Thyroid gland (tissue), 4 donors: ENCODE data around the gene CHMP1A. TPM values are rescaled to one million over a fixed set of nuclear protein-coding genes. Genes with fewer than 3 reads are reported as not detected.

Source experiments
- DNase-seq, 2 donors: peaks; one replicate each; pipeline ENCODE4 v3.0.0-alpha.2; 2019
- H3K27ac ChIP-seq, 3 donors: fragments of 200-600 bp; sonication (generic); 1 replicate in 2 of 3; 2 replicates in 1 of 3; pipeline ENCODE4 v1.5.1; 2016 to 2019; ENCODE audit warnings: mild to moderate bottlenecking in 1 of 3, moderate library complexity in 1 of 3
- H3K27me3 ChIP-seq: fragments of 200-600 bp; sonication (generic); one replicate; pipeline ENCODE4 v1.5.1; 2019
- H3K36me3 ChIP-seq, 2 donors: fragments of 200-600 bp; sonication (generic); one replicate each; pipeline ENCODE4 v1.5.1; 2016 to 2019
- H3K4me1 ChIP-seq, 2 donors: fragments of 200-600 bp; sonication (generic); one replicate each; pipeline ENCODE4 v1.5.1; 2017 to 2019
- H3K4me3 ChIP-seq, 3 donors: fragments of 200-600 bp; sonication (generic); replicated peaks in 1 of 3; 1 replicate in 2 of 3; 2 replicates in 1 of 3; pipeline ENCODE4 v1.5.1; 2016; ENCODE audit warnings: mild to moderate bottlenecking in 1 of 3
- H3K9me3 ChIP-seq: fragments of 200-600 bp; sonication (generic); one replicate; pipeline ENCODE4 v1.5.1; 2017
- POLR2A ChIP-seq, 2 donors: fragments of 450-650 bp; IDR thresholded peaks; one replicate each; pipeline ENCODE4 v1.6.1; 2017; ENCODE audit warnings: antibody characterized with exemption in 2 of 2, mild to moderate bottlenecking in 2 of 2, moderate library complexity in 1 of 2
- WGBS, 2 donors: methylation state at CpG; one replicate each; pipeline ENCODE4 v1.1.5; 2017; 5-methylcytosine and 5-hydroxymethylcytosine counted together
- intact Hi-C: fragments of 100-400 bp; cut with DNase I; formaldehyde crosslinking; loops from one replicate; pipeline ENCODE4 v1.15.1; 2023
- total RNA-seq, 4 donors: library from RNA; depleted of rRNA; stranded (reverse); fragments of >200 nt; gene quantifications; one replicate each; pipeline ENCODE4 v1.2.3, GENCODE V29; 2016
- TF ChIP-seq, protein P1 (sequence below), 6 experiments: fragments of 200-600 bp in 3 of 6; fragments of 450-650 bp in 3 of 6; sonication (generic) in 3 of 6; IDR thresholded peaks; one replicate each; pipeline ENCODE4 v1.5.1; 2016 to 2019; ENCODE audit warnings: antibody characterized with exemption in 6 of 6, mild to moderate bottlenecking in 2 of 6, inconsistent platforms in 1 of 6, moderate library complexity in 1 of 6

The CHMP1A gene
- total RNA-seq, 4 donors from 2014 or later = 66.8 to 95.1 (median 76.0) TPM

DNA sequence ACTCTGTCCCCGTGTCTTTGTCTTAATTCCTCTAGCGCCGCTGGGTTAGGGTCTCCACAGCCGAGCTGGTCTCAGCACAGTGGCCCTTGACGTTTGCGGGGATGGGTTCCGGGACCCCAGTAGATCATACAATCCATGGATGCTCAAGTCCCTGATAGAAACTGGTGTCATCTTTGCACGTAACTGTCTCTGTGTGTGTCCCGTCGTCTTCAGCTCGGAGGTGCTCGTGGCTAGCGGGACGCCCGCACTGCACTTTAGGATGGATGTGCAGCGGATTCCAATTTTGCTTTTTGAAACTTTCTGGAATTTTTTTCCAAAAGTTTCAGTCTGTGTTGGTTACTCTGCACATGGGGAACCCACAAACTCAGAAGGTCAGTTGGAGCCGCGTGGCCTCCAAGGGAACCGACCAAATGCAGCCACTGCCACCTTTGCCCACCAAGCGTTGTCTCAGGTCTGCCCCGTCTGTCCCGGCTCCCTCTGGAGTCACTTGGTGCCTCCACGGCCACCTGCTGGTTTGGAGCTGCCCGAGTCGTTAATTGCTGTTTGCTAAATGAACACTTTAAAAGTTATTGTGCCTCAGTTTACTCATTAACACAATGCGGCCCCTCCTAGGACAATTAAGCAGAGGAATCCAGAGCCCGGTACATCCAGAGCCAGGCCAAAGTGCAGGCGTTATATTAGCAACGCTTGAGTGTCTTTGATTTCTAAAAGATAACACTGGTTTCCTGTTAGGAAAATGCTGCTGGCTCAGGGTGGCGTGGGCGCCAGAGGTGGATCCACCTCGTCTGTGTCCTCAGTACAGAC is 49.4 kb downstream of the CHMP1A start:
- TF ChIP-seq, protein P1, sequence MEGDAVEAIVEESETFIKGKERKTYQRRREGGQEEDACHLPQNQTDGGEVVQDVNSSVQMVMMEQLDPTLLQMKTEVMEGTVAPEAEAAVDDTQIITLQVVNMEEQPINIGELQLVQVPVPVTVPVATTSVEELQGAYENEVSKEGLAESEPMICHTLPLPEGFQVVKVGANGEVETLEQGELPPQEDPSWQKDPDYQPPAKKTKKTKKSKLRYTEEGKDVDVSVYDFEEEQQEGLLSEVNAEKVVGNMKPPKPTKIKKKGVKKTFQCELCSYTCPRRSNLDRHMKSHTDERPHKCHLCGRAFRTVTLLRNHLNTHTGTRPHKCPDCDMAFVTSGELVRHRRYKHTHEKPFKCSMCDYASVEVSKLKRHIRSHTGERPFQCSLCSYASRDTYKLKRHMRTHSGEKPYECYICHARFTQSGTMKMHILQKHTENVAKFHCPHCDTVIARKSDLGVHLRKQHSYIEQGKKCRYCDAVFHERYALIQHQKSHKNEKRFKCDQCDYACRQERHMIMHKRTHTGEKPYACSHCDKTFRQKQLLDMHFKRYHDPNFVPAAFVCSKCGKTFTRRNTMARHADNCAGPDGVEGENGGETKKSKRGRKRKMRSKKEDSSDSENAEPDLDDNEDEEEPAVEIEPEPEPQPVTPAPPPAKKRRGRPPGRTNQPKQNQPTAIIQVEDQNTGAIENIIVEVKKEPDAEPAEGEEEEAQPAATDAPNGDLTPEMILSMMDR (IDR thresholded peaks at IDR 0.05) = no peak
- TF ChIP-seq POLR2A (IDR thresholded peaks at IDR 0.05) = no peak
- intact Hi-C loops = no loop called here
- 82 to 83% methylated on average over 32 of the region's 32 CpGs for WGBS, 2 donors
- Histone ChIP-seq H3K36me3 (no peaks in the 10 kb centered on the region), H3K27ac (no peak overlapping the region), H3K4me1 (no peaks in the 10 kb centered on the region), H3K9me3 (no peaks in the 10 kb centered on the region), H3K4me3 (no peak overlapping the region), H3K27me3 (no peaks in the 10 kb centered on the region)
- no peak for DNase-seq

DNA sequence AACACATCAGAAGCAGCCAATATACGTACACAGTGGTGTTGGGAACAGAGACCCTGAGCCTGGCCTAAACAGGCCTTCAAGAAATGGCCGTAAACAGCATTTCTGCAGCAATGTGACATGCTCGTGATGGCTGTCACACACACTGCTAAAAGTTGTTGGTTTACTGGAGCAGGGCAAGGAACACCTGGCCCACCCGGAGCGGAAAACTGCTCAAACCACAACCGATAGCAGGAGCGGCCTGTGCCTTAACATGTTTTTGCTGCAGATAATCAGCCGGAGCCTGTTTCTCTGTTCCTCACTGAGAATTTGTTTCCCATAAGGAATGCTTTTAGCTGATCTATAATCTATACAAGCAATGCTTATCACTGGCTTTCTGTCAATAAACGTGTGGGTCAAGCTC is 50.1 kb downstream of the CHMP1A start:
- no peak for DNase-seq
- no peak overlapping the region for H3K27ac ChIP-seq

DNA sequence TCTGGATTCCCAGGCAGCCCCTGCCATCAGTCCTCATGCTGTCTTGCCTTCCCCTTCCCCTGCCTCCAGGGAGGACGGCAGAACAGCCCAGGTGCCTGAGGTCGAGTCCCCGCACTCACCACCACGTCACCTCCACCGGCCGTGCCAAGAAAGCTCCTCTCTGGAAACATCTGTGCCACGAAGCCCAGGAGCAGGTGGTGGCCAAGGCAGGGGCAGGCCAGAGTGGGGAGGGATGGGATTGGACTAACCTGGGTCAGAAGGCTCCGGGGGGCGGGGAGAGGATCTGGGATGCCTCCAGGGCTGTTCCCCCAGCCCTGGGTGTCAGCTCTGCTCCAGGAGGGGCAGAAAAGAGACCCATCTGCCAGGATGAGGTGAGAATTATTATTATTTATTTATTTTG is 51.5 kb downstream of the CHMP1A start:
- TF ChIP-seq, protein P1 (IDR thresholded peaks at IDR 0.05) = no peak
- TF ChIP-seq POLR2A (IDR thresholded peaks at IDR 0.05) = no peak
- Histone ChIP-seq H3K9me3 (no peaks in the 10 kb centered on the region), H3K4me1 (peaks cover 0 to 9% of the 10 kb centered on the region in 2 donors), H3K27me3 (no peaks in the 10 kb centered on the region), H3K27ac (no peak overlapping the region), H3K4me3 (no peak overlapping the region), H3K36me3 (no peaks in the 10 kb centered on the region)
- DNase-seq = no peak
- 81 to 93% methylated on average over 5 to 9 of the region's 9 CpGs for WGBS, 2 donors
- intact Hi-C loops = no loop called here

More for the DNA sequence above, 50.1 kb downstream of the CHMP1A start:
- H3K9me3 ChIP-seq = no peaks in the 10 kb centered on the region
- H3K27me3 ChIP-seq = no peaks in the 10 kb centered on the region
- 86 to 89% methylated on average over 9 of the region's 9 CpGs for WGBS, 2 donors
- intact Hi-C loops = no loop called here
- H3K4me3 ChIP-seq = no peak overlapping the region
- no peaks in the 10 kb centered on the region for H3K36me3 ChIP-seq
- peaks cover 0 to 4% of the 10 kb centered on the region in 2 donors for H3K4me1 ChIP-seq
- TF ChIP-seq POLR2A (IDR thresholded peaks at IDR 0.05) = no peak
- TF ChIP-seq, protein P1 (IDR thresholded peaks at IDR 0.05) = no peak

DNA sequence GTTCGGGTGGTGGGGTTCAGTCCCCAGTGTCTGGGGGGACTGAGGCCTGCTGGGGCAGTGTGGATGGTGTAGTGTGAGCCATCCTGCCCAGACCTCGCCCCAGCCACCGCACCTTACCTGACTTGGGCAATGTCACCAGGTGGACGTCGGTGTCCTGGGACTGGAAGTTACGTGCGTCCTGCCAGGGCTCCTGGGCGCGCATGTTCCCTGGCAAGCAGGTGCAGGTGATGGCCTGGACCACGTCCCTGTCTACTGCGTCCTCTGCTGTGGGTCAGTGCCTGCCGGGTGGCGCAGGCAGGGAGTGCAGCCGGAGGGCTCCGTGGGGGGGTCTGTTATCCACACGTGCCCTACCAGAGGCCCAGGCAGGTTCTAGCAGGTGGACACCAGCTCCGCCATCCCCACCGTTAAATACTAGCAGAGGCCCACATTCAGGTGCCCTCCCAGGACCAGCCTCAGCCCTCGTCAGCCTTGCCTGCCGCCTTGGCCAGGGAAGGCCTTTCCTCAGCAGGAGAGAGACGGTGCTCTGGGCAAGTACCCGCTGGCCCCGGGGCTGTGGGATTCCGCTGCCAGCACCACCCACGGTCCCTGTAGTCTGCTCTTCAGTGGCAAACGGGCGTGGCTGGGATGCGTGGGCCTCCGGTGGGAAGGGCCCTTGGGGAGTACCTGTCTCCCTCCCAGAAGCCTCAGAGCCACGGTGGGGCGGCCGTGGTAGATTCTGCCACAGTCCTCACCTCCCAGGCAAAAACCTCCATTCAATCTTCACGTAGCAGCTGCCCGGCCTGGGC is 52.1 kb downstream of the CHMP1A start:
- Histone ChIP-seq H3K27ac (no peak overlapping the region), H3K4me1 (peaks cover 0 to 9% of the 10 kb centered on the region in 2 donors), H3K4me3 (no peak overlapping the region), H3K9me3 (no peaks in the 10 kb centered on the region), H3K36me3 (no peaks in the 10 kb centered on the region), H3K27me3 (no peaks in the 10 kb centered on the region)
- no peak for TF ChIP-seq POLR2A (IDR thresholded peaks at IDR 0.05)
- TF ChIP-seq, protein P1 (IDR thresholded peaks at IDR 0.05) = no peak
- intact Hi-C loops = no loop called here
- DNase-seq = no peak
- 93 to 96% methylated on average over 12 to 15 of the region's 34 CpGs for WGBS, 2 donors

DNA sequence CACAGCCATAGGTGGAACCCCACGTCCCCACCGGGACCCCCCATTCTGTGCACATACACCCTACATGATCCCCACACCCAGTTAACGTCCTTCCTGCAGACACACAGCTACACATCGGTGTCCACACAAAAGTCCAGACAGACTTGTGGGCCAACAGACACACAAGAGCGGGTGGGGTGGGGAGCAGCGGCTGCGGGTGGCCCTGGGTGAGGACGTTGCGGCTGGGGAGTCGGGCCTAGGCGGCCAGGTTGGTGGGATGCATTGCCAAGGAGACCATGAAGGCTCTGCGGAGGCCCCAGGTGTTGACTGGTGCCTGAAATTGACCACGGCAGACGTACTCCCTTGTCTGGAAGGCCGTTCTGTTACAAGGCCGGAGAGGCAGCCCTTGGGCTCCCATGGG is 52.7 kb downstream of the CHMP1A start:
- no peak for DNase-seq
- H3K4me3 ChIP-seq = no peak overlapping the region
- TF ChIP-seq POLR2A (IDR thresholded peaks at IDR 0.05) = no peak
- TF ChIP-seq, protein P1 (IDR thresholded peaks at IDR 0.05) = no peak
- H3K9me3 ChIP-seq = no peaks in the 10 kb centered on the region
- H3K27me3 ChIP-seq = no peaks in the 10 kb centered on the region
- intact Hi-C loops = no loop called here
- H3K27ac ChIP-seq = no peak overlapping the region
- 85 to 92% methylated on average over 15 to 16 of the region's 16 CpGs for WGBS, 2 donors
- peaks cover 0 to 9% of the 10 kb centered on the region in 2 donors for H3K4me1 ChIP-seq
- H3K36me3 ChIP-seq = no peaks in the 10 kb centered on the region
